OCI-LY3 (cell line): Measurements from ENCODE around the gene HLF.

Experiments
- EZH2phosphoT487 ChIP-seq: fragments of 200-600 bp; shearing (Covaris generic); IDR thresholded peaks from 2 replicates; pipeline ENCODE4 v1.6.1; 2018; ENCODE audit warnings: antibody characterized with exemption, mixed run types, low read depth
- TF ChIP-seq, protein P1 (sequence below): fragments of 200-600, 300-600 bp; sonication (generic); IDR thresholded peaks from 2 replicates; pipeline ENCODE4 v1.5.1; 2014; ENCODE audit warnings: antibody characterized with exemption, low read length, low read depth

DNA sequence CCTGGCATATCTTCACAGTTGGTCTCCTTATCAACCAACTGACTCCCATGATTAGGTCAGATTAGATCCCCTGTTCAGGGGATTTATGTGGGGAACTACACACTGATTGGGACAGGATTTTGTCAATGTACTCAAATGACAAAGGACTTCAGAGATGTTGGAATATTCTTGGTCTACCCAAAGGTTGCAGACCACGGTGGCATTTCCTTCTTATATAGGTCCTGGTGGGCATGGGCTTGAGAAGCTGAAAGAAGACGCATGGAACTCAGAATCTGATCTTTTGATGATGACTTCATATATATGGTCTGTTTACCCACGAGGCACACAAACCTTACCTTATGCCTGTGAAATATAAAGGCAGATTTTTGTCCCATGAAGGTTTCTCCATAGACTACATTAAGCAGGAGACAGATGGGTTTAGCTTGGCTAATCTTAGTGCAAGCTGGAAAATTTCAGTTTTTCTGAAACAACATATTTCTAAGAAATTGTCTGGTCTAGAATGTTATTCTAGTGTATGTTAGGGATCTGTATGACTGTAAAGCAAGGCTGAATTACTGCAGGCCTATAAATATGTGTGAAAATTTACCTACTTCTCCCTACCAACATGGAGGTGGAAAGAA is 33.5 kb downstream of the HLF start:
- TF ChIP-seq, protein P1, sequence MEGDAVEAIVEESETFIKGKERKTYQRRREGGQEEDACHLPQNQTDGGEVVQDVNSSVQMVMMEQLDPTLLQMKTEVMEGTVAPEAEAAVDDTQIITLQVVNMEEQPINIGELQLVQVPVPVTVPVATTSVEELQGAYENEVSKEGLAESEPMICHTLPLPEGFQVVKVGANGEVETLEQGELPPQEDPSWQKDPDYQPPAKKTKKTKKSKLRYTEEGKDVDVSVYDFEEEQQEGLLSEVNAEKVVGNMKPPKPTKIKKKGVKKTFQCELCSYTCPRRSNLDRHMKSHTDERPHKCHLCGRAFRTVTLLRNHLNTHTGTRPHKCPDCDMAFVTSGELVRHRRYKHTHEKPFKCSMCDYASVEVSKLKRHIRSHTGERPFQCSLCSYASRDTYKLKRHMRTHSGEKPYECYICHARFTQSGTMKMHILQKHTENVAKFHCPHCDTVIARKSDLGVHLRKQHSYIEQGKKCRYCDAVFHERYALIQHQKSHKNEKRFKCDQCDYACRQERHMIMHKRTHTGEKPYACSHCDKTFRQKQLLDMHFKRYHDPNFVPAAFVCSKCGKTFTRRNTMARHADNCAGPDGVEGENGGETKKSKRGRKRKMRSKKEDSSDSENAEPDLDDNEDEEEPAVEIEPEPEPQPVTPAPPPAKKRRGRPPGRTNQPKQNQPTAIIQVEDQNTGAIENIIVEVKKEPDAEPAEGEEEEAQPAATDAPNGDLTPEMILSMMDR = no peak
- no peak for TF ChIP-seq EZH2phosphoT487
